Coronary artery (tissue), 2 donors: ENCODE measurements around the gene RHCE.
"Not testable (repeated sequence)": the region's sequence is repeated elsewhere in the genome, so short reads cannot be mapped to it uniquely, and the experiment has no call there.

Experiments
- DNase-seq: peaks from one replicate; pipeline ENCODE4 v3.0.0-alpha.2; 2017; ENCODE audit warnings: low spot score
- H3K27ac ChIP-seq, 2 donors: fragments of 200-600 bp; sonication (generic); one replicate each; pipeline ENCODE4 v1.5.1; 2016 to 2019
- H3K4me3 ChIP-seq: fragments of 200-600 bp; sonication (generic); 2 replicates; pipeline ENCODE4 v1.5.1; 2016; ENCODE audit warnings: mild to moderate bottlenecking, moderate library complexity
- CTCF ChIP-seq: fragments of 200-600 bp; sonication (generic); IDR thresholded peaks from one replicate; pipeline ENCODE4 v1.5.1; 2019; ENCODE audit warnings: antibody characterized with exemption

Gene RHCE

GRCh38 chr1:25460020-25460419 is 39.4 kb upstream of the RHCE start:
- no peak for TF ChIP-seq CTCF
- DNase-seq, result no peak
- no peak overlapping the region for H3K27ac ChIP-seq
- no peak overlapping the region for H3K4me3 ChIP-seq

- no peak overlapping the region for H3K27ac ChIP-seq
Measured at GRCh38 chr1:25458541-25459298, 38.1 kb upstream of the RHCE start.

GRCh38 chr1:25456502-25456901 is 35.9 kb upstream of the RHCE start:
- no peak for TF ChIP-seq CTCF
- DNase-seq, result no peak

More at GRCh38 chr1:25458541-25459298, 38.1 kb upstream of the RHCE start:
- no peak for TF ChIP-seq CTCF
- DNase-seq, result no peak
- H3K4me3 ChIP-seq, result no peak overlapping the region

GRCh38 chr1:25451908-25452307 is 31.3 kb upstream of the RHCE start:
- DNase-seq, result no peak
- Histone ChIP-seq H3K27ac (no peak overlapping the region), H3K4me3 (no peak overlapping the region)
- no peak for TF ChIP-seq CTCF

More at GRCh38 chr1:25456502-25456901, 35.9 kb upstream of the RHCE start:
- Histone ChIP-seq H3K4me3 (no peak overlapping the region), H3K27ac (no peak overlapping the region)

GRCh38 chr1:25450891-25451290 is 30.3 kb upstream of the RHCE start:
- TF ChIP-seq CTCF, result no peak
- Histone ChIP-seq H3K27ac (no peak overlapping the region), H3K4me3 (no peak overlapping the region)
- DNase-seq, result no peak

GRCh38 chr1:25447547-25447946 is 26.9 kb upstream of the RHCE start:
- TF ChIP-seq CTCF, result no peak
- Histone ChIP-seq H3K27ac (no peak overlapping the region), H3K4me3 (no peak overlapping the region)
- DNase-seq, result no peak

GRCh38 chr1:25445993-25446538 is 25.4 kb upstream of the RHCE start:
- DNase-seq, result no peak
- TF ChIP-seq CTCF, result no peak
- Histone ChIP-seq H3K4me3 (no peak overlapping the region), H3K27ac (no peak overlapping the region)

- not testable (repeated sequence) for DNase-seq, H3K4me3 ChIP-seq, H3K27ac ChIP-seq
Measured at GRCh38 chr1:25444604-25445003, 24.0 kb upstream of the RHCE start.
